Activated CD4-positive, alpha-beta T cell treated with anti-CD3 and anti-CD28 coated beads, Interleukin-10, Interleukin-2, amounts not matched to agents 100 ng/mL and 50 ng/mL, durations not matched to agents 16 hours and 8 hours (primary cell): ENCODE measurements around the gene IL16.

Experiments
- DNase-seq: peaks from one replicate; pipeline ENCODE4 v3.0.0-alpha.2; 2020

The IL16 gene

GRCh38 chr15:81278306-81279029, 81.8 kb downstream of the IL16 start:
- no peak for DNase-seq

- DNase-seq = no peak
These were observed 83.2 kb downstream of the IL16 start for GRCh38 chr15:81279621-81280485.

- no peak for DNase-seq
These were observed 84.2 kb downstream of the IL16 start for GRCh38 chr15:81280696-81281455.

- DNase-seq = no peak
These were observed 84.7 kb downstream of the IL16 start for GRCh38 chr15:81281456-81281735.

- DNase-seq = no peak
These were observed 85.3 kb downstream of the IL16 start for GRCh38 chr15:81281766-81282605.

GRCh38 chr15:81282606-81282895, 85.9 kb downstream of the IL16 start:
- DNase-seq = no peak

GRCh38 chr15:81282911-81283310, 86.2 kb downstream of the IL16 start:
- DNase-seq = no peak

- no peak for DNase-seq
These were observed 87.8 kb downstream of the IL16 start for GRCh38 chr15:81284256-81285031.

GRCh38 chr15:81285461-81285860, 88.8 kb downstream of the IL16 start:
- DNase-seq = no peak

- no peak for DNase-seq
These were observed 90.0 kb downstream of the IL16 start for GRCh38 chr15:81286621-81287121.

- DNase-seq = no peak
These were observed 91.4 kb downstream of the IL16 start for GRCh38 chr15:81288040-81288439.

- DNase-seq = no peak
These were observed 91.9 kb downstream of the IL16 start for GRCh38 chr15:81288616-81289015.

- DNase-seq = no peak
These were observed 93.2 kb downstream of the IL16 start for GRCh38 chr15:81289910-81290309.

- no peak for DNase-seq
These were observed 95.3 kb downstream of the IL16 start for GRCh38 chr15:81291916-81292522.

- DNase-seq = peak; percentile 48
These were observed 95.9 kb downstream of the IL16 start for GRCh38 chr15:81292523-81293001.

GRCh38 chr15:81293728-81294515, 97.2 kb downstream of the IL16 start:
- peak; percentile 91 for DNase-seq

GRCh38 chr15:81294516-81294880, 97.8 kb downstream of the IL16 start:
- no peak for DNase-seq

- peak; percentile 50 for DNase-seq
These were observed 98.9 kb downstream of the IL16 start for GRCh38 chr15:81295486-81296121.

- DNase-seq = no peak
These were observed 99.5 kb downstream of the IL16 start for GRCh38 chr15:81296186-81296585.

- peak; percentile 95 for DNase-seq
These were observed 100.0 kb downstream of the IL16 start for GRCh38 chr15:81296673-81297072.
